Loucy (cell line): ENCODE measurements around the gene SPEG.

ENCODE experiments used
- H2AFZ ChIP-seq: fragments of 200-600 bp; sonication (generic); 2 replicates; pipeline ENCODE4 v1.6.0; 2016; ENCODE audit warnings: antibody characterized with exemption, mild to moderate bottlenecking, low read length, moderate library complexity
- H3F3A ChIP-seq: fragments of 200-600 bp; 2 replicates; pipeline ENCODE4 v1.6.0; 2016; ENCODE audit warnings: antibody characterized with exemption, low read depth, mild to moderate bottlenecking
- H3K27me3 ChIP-seq: fragments of 200-600 bp; sonication (generic); 2 replicates; pipeline ENCODE4 v1.6.1; 2014; ENCODE audit warnings: low read length, mild to moderate bottlenecking; ENCODE audit not compliant: insufficient read depth, poor library complexity, severe bottlenecking
- H3K36me3 ChIP-seq: fragments of 200-600 bp; sonication (generic); 2 replicates; pipeline ENCODE4 v1.6.1; 2016; ENCODE audit warnings: low read length; ENCODE audit not compliant: insufficient read depth
- H3K4me1 ChIP-seq: fragments of 200-600 bp; sonication (generic); 2 replicates; pipeline ENCODE4 v1.5.1; 2014; ENCODE audit warnings: low read length, mild to moderate bottlenecking; ENCODE audit not compliant: insufficient read depth, poor library complexity, severe bottlenecking
- H3K4me2 ChIP-seq: fragments of 200-600 bp; sonication (generic); 2 replicates; pipeline ENCODE4 v1.6.0; 2014; ENCODE audit warnings: antibody characterized with exemption, low read length, low read depth, mild to moderate bottlenecking; ENCODE audit not compliant: poor library complexity, severe bottlenecking
- H3K4me3 ChIP-seq: fragments of 200-600 bp; sonication (generic); 2 replicates; pipeline ENCODE4 v1.5.1; 2014; ENCODE audit warnings: low read length, mild to moderate bottlenecking, mixed read lengths; ENCODE audit not compliant: poor library complexity, severe bottlenecking
- H3K79me2 ChIP-seq: fragments of 200-600 bp; sonication (generic); 2 replicates; pipeline ENCODE4 v1.6.1; 2014; ENCODE audit warnings: low read length; ENCODE audit not compliant: insufficient read depth
- H3K9ac ChIP-seq: fragments of 200-600 bp; sonication (generic); 2 replicates; pipeline ENCODE4 v1.6.0; 2014; ENCODE audit warnings: mild to moderate bottlenecking, low read depth, low read length, moderate library complexity; ENCODE audit not compliant: poor library complexity, severe bottlenecking
- H3K9me2 ChIP-seq: fragments of 200-600 bp; sonication (generic); replicated peaks from 2 replicates; pipeline ENCODE4 v1.6.1; 2016; ENCODE audit warnings: low read depth, low read length, mixed read lengths
- H3K9me3 ChIP-seq: fragments of 200-600 bp; sonication (generic); 2 replicates; pipeline ENCODE4 v1.6.1; 2014; ENCODE audit warnings: mild to moderate bottlenecking, antibody characterized with exemption, low read length, low read depth; ENCODE audit not compliant: insufficient read depth
- H4K20me1 ChIP-seq: fragments of 200-600 bp; sonication (generic); 2 replicates; pipeline ENCODE4 v1.6.0; 2014; ENCODE audit warnings: antibody characterized with exemption, low read length, mild to moderate bottlenecking; ENCODE audit not compliant: insufficient read depth, poor library complexity, severe bottlenecking
- EZH2phosphoT487 ChIP-seq: fragments of 200-600 bp; IDR thresholded peaks from 2 replicates; pipeline ENCODE4 v1.6.1; 2018; ENCODE audit warnings: antibody characterized with exemption, mild to moderate bottlenecking, moderate library complexity, borderline replicate concordance
- TF ChIP-seq, protein P1 (sequence below): fragments of 200-600 bp; sonication (generic); conservative IDR thresholded peaks from 2 replicates; pipeline ENCODE4 v1.5.1; 2014; ENCODE audit warnings: mild to moderate bottlenecking, antibody characterized with exemption, low read length

Gene SPEG

DNA sequence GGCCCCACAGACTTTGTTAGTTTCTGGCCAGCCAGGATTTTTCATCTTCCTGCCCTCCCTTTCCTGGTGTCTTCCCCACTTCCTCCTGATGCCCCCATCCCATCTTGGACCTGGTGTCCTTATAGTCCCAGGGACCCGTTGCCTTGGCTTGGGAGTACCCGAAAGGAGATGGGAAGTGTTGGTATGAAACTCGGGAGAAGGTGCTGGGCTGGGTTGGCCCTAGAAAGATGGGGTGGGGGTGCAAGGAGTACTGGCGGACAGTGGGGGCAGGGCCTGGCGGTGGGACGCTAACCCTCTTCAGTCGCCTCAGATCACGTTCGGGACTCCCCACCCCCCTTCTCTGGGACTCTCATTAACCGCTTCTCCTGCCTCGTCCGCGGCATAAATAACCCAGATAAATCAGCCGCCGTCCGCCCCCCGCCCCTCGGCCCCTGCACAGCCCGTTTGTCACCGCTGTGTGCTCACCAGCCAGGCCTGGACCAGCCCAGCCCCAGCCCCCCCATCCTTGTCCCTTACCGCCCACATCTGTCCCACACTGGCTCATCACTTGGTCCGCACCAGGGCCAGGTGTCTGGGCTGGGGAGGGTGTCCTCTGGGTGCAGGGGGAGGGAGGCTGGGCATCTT lies 76.0 kb downstream of the SPEG start:
- TF ChIP-seq EZH2phosphoT487, result no peak
- H3K27me3 ChIP-seq, result peaks cover 5% of the 10 kb centered on the region

DNA sequence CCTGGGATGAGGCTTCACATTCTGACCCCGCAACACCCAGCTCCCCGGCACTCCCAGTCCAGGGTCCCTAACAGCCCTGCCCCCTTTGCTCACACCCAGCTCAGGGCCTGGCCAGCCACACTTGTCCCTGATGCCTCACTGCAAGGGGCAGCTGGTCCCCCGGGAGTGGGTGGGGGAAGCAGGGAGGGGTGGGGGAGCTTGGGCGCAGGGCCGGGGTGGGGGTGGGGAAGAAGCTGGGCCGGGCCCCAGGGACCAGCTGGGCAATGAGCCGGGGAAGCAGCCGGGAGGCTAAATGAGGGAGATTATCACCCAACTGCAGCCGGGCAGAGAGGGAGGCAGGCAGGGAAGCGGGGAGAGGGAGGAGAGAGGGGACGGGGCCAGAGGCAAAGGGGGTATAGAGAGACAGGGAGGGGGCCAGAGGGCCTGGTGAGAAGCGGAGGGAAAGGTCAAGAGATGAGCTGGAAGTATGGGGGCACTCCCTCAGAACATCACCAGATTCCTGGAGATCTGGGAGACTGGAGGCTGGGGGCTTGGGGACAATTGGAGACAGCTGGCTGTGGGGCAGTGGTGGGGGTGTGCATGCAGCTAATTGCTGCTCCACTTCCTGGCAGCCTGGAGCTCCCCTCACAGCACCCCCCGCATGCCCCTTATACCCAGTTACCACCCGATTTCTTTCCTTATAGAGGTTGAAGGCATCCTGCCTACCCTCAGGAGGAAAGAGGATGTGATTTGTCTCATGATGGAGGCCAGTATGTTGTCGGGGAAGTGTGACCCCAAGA lies 77.1 kb downstream of the SPEG start:
- no peaks in the 10 kb centered on the region for H4K20me1 ChIP-seq
- H3K4me1 ChIP-seq, result peaks cover 7% of the 10 kb centered on the region
- no peaks in the 10 kb centered on the region for H3K36me3 ChIP-seq
- peaks cover 5% of the 10 kb centered on the region for H3K27me3 ChIP-seq
- no peaks in the 10 kb centered on the region for H3K9me2 ChIP-seq
- no peaks in the 10 kb centered on the region for H3F3A ChIP-seq
- H3K4me3 ChIP-seq, result no peak overlapping the region
- TF ChIP-seq, protein P1, sequence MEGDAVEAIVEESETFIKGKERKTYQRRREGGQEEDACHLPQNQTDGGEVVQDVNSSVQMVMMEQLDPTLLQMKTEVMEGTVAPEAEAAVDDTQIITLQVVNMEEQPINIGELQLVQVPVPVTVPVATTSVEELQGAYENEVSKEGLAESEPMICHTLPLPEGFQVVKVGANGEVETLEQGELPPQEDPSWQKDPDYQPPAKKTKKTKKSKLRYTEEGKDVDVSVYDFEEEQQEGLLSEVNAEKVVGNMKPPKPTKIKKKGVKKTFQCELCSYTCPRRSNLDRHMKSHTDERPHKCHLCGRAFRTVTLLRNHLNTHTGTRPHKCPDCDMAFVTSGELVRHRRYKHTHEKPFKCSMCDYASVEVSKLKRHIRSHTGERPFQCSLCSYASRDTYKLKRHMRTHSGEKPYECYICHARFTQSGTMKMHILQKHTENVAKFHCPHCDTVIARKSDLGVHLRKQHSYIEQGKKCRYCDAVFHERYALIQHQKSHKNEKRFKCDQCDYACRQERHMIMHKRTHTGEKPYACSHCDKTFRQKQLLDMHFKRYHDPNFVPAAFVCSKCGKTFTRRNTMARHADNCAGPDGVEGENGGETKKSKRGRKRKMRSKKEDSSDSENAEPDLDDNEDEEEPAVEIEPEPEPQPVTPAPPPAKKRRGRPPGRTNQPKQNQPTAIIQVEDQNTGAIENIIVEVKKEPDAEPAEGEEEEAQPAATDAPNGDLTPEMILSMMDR, result no peak
- TF ChIP-seq EZH2phosphoT487, result no peak
- no peak overlapping the region for H3K9ac ChIP-seq
- no peak overlapping the region for H2AFZ ChIP-seq
- no peaks in the 10 kb centered on the region for H3K79me2 ChIP-seq
- no peak overlapping the region for H3K4me2 ChIP-seq
- H3K9me3 ChIP-seq, result no peaks in the 10 kb centered on the region

More for the DNA sequence above, 76.0 kb downstream of the SPEG start:
- no peaks in the 10 kb centered on the region for H3F3A ChIP-seq
- no peaks in the 10 kb centered on the region for H3K79me2 ChIP-seq
- H3K4me1 ChIP-seq, result peaks cover 7% of the 10 kb centered on the region
- no peak overlapping the region for H3K9ac ChIP-seq
- H3K36me3 ChIP-seq, result no peaks in the 10 kb centered on the region
- H3K4me2 ChIP-seq, result no peak overlapping the region
- no peak overlapping the region for H2AFZ ChIP-seq
- H3K9me2 ChIP-seq, result no peaks in the 10 kb centered on the region
- no peaks in the 10 kb centered on the region for H4K20me1 ChIP-seq
- no peak overlapping the region for H3K4me3 ChIP-seq
- H3K9me3 ChIP-seq, result no peaks in the 10 kb centered on the region

DNA sequence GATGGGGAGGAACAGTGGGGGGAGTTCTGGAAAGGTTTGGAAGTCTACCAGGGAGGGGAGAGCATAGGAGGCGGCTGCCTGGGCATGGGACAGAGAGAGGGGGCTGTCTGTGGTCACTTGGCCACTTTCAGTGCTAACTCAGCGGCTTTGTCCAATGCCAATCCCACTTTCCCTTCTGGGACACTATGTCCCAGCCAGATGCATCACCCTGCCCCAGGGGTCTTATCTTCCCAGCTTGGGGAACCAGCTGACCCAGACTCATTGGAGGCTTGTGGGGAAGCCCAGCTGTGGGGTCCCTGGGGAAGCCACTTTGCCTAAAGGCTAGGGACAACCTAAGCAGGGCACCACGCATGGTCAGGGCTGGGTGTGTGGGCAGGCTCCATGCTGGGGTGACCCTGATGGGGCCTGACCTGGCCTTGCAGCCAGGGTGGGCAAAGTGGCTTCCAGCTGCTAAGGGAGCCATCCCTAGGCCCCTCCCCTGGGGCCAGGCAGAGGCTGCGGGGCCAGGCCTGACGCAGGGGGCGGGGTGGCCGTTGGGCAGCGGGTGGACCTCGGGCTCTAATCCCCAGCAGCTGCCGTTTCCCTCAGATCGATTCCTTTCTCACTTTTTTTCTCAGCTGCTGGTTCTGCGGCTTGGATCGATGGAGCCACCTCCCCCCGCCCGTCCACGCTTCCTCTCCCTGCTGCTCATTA lies 78.0 kb downstream of the SPEG start:
- Histone ChIP-seq H3K36me3 (no peaks in the 10 kb centered on the region), H3F3A (no peaks in the 10 kb centered on the region), H3K9me3 (no peaks in the 10 kb centered on the region), H2AFZ (no peak overlapping the region), H4K20me1 (no peaks in the 10 kb centered on the region), H3K4me1 (peaks cover 7% of the 10 kb centered on the region), H3K4me2 (no peak overlapping the region), H3K9me2 (no peaks in the 10 kb centered on the region), H3K27me3 (peaks cover 5% of the 10 kb centered on the region), H3K9ac (no peak overlapping the region), H3K79me2 (no peaks in the 10 kb centered on the region), H3K4me3 (no peak overlapping the region)
- TF ChIP-seq, protein P1, result no peak
- TF ChIP-seq EZH2phosphoT487, result no peak
